Measurements from ENCODE around the gene ERGIC3. TPM values are rescaled to one million over a fixed set of nuclear protein-coding genes. Genes with fewer than 3 reads are reported as not detected.
"Not testable (repeated sequence)": the region's sequence is repeated elsewhere in the genome, so short reads cannot be mapped to it uniquely, and the experiment has no call there.

ERGIC3 gene
- total RNA-seq, 1 donor = 325 TPM

GRCh38 chr20:35517125-35517524, 24.8 kb upstream of the ERGIC3 start:
- DNase-seq (ENCODE audit: low read depth) = no peak
- no peak overlapping the region for H3K4me3 ChIP-seq (ENCODE audit: low read depth, low read length)
- no peak for TF ChIP-seq CTCF (IDR thresholded peaks at IDR 0.05; ENCODE audit: insufficient read depth, low read depth, low read length)

GRCh38 chr20:35517767-35518166, 24.1 kb upstream of the ERGIC3 start:
- not testable (repeated sequence) for H3K4me3 ChIP-seq (ENCODE audit: low read depth, low read length)

GRCh38 chr20:35518955-35519354, 22.9 kb upstream of the ERGIC3 start:
- no peak for TF ChIP-seq CTCF (IDR thresholded peaks at IDR 0.05; ENCODE audit: insufficient read depth, low read depth, low read length)
- H3K4me3 ChIP-seq (ENCODE audit: low read depth, low read length) = no peak overlapping the region
- no peak for DNase-seq (ENCODE audit: low read depth)

More at GRCh38 chr20:35517767-35518166, 24.1 kb upstream of the ERGIC3 start:
- not testable (repeated sequence) for DNase-seq (ENCODE audit: low read depth)

- H3K4me3 ChIP-seq (ENCODE audit: low read depth, low read length) = no peak overlapping the region
- TF ChIP-seq CTCF (IDR thresholded peaks at IDR 0.05; ENCODE audit: insufficient read depth, low read depth, low read length) = peak; percentile 79
- peak; percentile 11 for DNase-seq (ENCODE audit: low read depth)
Measured at GRCh38 chr20:35523298-35523888, 18.5 kb upstream of the ERGIC3 start.

GRCh38 chr20:35525639-35526038, 16.2 kb upstream of the ERGIC3 start:
- H3K4me3 ChIP-seq (ENCODE audit: low read depth, low read length) = no peak overlapping the region
- no peak for DNase-seq (ENCODE audit: low read depth)
- TF ChIP-seq CTCF (IDR thresholded peaks at IDR 0.05; ENCODE audit: insufficient read depth, low read depth, low read length) = no peak

- H3K4me3 ChIP-seq (ENCODE audit: low read depth, low read length) = no peak overlapping the region
- no peak for TF ChIP-seq CTCF (IDR thresholded peaks at IDR 0.05; ENCODE audit: insufficient read depth, low read depth, low read length)
- no peak for DNase-seq (ENCODE audit: low read depth)
Measured at GRCh38 chr20:35527122-35527769, 14.6 kb upstream of the ERGIC3 start.

- no peak for DNase-seq (ENCODE audit: low read depth)
- TF ChIP-seq CTCF (IDR thresholded peaks at IDR 0.05; ENCODE audit: insufficient read depth, low read depth, low read length) = no peak
- H3K4me3 ChIP-seq (ENCODE audit: low read depth, low read length) = no peak within 1 kb of the TSS
Measured at GRCh38 chr20:35529552-35529951, 12.3 kb upstream of the ERGIC3 start, which contains the start of gene C20orf173. Gene C20orf173, minus strand, starts transcription at chr20:35529652. Its CDS starts 279 bp downstream, at chr20:35529373.

All from fibroblast of villous mesenchyme (primary cell).